SH-SY5Y (cell line): ENCODE measurements around the gene MAP4K3.

Experiments
- GATA2 ChIP-seq: IDR thresholded peaks from 2 replicates; pipeline ENCODE4 v1.6.1; 2011; ENCODE audit warnings: mild to moderate bottlenecking, low read depth, low read length
- GATA3 ChIP-seq: IDR thresholded peaks from 2 replicates; pipeline ENCODE4 v1.6.1; 2011; ENCODE audit warnings: low read depth, mild to moderate bottlenecking, low read length, moderate library complexity

DNA sequence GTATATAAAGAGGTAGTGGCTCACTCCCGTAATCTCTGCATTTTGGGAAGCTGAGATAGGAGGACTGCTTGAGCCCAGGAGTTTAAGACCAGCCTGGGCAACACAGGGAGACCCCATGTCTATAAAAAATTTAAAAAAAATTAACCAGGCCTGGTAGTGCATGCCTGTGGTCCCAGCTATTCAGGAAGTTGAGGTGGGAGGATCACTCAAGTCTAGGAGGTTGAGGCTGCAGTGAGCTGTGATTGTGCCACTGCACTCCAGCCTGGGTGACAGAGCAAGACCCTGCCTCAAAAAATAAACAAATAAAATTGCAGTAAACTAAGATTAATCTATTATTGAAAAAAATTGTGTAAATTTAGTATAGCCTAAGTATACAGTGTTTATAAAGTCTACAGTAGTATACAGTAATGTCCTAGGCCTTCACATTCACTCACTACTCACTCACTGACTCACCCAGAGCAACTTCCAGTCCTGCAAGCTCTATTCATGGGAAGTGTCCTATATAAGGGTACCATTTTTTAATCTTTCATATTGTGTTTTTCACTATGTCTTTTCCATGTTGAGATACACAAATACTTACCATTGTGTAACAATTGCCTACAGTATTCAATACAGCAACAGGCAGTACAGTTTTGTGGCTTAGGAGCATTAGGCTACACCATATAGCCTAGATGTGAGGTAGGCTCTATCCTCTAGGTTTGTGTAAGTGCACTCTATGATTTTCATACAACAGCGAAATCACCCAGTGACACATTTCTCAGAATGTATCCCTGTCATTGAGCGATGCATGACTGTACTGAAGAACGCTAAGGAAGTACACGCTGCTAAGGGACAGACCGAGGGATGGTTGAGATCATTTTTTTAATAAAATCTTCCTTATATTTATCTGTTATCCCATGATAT lies 10.4 kb upstream of the MAP4K3 start:
- TF ChIP-seq GATA3 = no peak
- no peak for TF ChIP-seq GATA2
